HEK293 (cell line): ENCODE data around the gene GNGT1.

Experiments used
- CTCF ChIA-PET: fragments of 350-600 bp; formaldehyde crosslinking; extraction: SDS; loops from one replicate; lab custom pipeline; 2021; ENCODE audit warnings: antibody characterized with exemption; lab: Yijun Ruan, JAX
- POLR2A ChIA-PET: fragments of 300-600 bp; formaldehyde crosslinking; extraction: SDS; loops from one replicate; lab custom pipeline; 2020; ENCODE audit warnings: antibody characterized with exemption, inconsistent platforms; lab: Yijun Ruan, JAX
- H3K27ac ChIP-seq: fragments of 200-500 bp; sonication (Bioruptor generic); 2 replicates; pipeline ENCODE4 v1.5.1; 2014; ENCODE audit warnings: low read depth, low read length, control low read depth, inconsistent platforms; ENCODE audit errors: extremely low read depth
- H3K36me3 ChIP-seq, 2 experiments: fragments of 200-500 bp in 1 of 2; sonication (Bioruptor generic) in 1 of 2; 1 replicate in 1 of 2; 2 replicates in 1 of 2; pipeline ENCODE4 v1.5.1; 2014 to 2017; ENCODE audit warnings: inconsistent platforms in 2 of 2, low read length in 2 of 2; ENCODE audit not compliant: control insufficient read depth in 2 of 2, insufficient read depth in 1 of 2
- H3K4me1 ChIP-seq: fragments of 200-500 bp; sonication (Bioruptor generic); 2 replicates; pipeline ENCODE4 v1.5.1; 2014; ENCODE audit warnings: mild to moderate bottlenecking, low read length, inconsistent platforms; ENCODE audit not compliant: control insufficient read depth, insufficient read depth
- H3K4me3 ChIP-seq: 2 replicates; pipeline ENCODE4 v1.5.1; 2011; ENCODE audit warnings: low read depth, mild to moderate bottlenecking, control low read depth, low read length, moderate library complexity
- H3K9me3 ChIP-seq: fragments of 200-500 bp; sonication (Bioruptor generic); 2 replicates; pipeline ENCODE4 v1.5.1; 2014; ENCODE audit warnings: low read depth, low read length, inconsistent platforms; ENCODE audit not compliant: control insufficient read depth, insufficient read depth
- BCL11A ChIP-seq: fragments of 450-650 bp; formaldehyde crosslinking; IDR thresholded peaks from 2 replicates; pipeline ENCODE4 v1.5.1; 2016; ENCODE audit warnings: low read depth, missing biosample characterization, missing genetic modification characterization
- EGR2 ChIP-seq: fragments of 450-650 bp; formaldehyde crosslinking; IDR thresholded peaks from 2 replicates; pipeline ENCODE4 v1.5.1; 2016; ENCODE audit warnings: low read depth, missing biosample characterization, missing genetic modification characterization
- MZF1 ChIP-seq: fragments of 450-650 bp; formaldehyde crosslinking; IDR thresholded peaks from 2 replicates; pipeline ENCODE4 v1.5.1; 2017; ENCODE audit warnings: missing biosample characterization, missing genetic modification characterization, borderline replicate concordance
- SALL2 ChIP-seq: fragments of 450-650 bp; formaldehyde crosslinking; IDR thresholded peaks from 2 replicates; pipeline ENCODE4 v1.5.0; 2017; ENCODE audit warnings: missing biosample characterization, mild to moderate bottlenecking, missing genetic modification characterization, borderline replicate concordance
- SP2 ChIP-seq: fragments of 450-650 bp; formaldehyde crosslinking; IDR thresholded peaks from 2 replicates; pipeline ENCODE4 v1.5.1; 2016; ENCODE audit warnings: missing biosample characterization, missing genetic modification characterization
- TRIM28 ChIP-seq: IDR thresholded peaks from 2 replicates; pipeline ENCODE4 v1.6.1; 2011; ENCODE audit warnings: low read length, control low read depth, borderline replicate concordance
- ZEB2 ChIP-seq: fragments of 450-650 bp; formaldehyde crosslinking; IDR thresholded peaks from 2 replicates; pipeline ENCODE4 v1.5.1; 2016; ENCODE audit warnings: missing biosample characterization, missing genetic modification characterization
- ZFP3 ChIP-seq: fragments of 450-650 bp; formaldehyde crosslinking; IDR thresholded peaks from 2 replicates; pipeline ENCODE4 v1.5.1; 2016; ENCODE audit warnings: low read depth, missing biosample characterization, missing genetic modification characterization
- ZNF146 ChIP-seq: fragments of 450-650 bp; formaldehyde crosslinking; IDR thresholded peaks from 2 replicates; pipeline ENCODE4 v1.5.1; 2016; ENCODE audit warnings: missing biosample characterization, missing genetic modification characterization
- ZNF174 ChIP-seq: fragments of 450-650 bp; formaldehyde crosslinking; IDR thresholded peaks from 2 replicates; pipeline ENCODE4 v1.5.0; 2017; ENCODE audit warnings: missing biosample characterization, mild to moderate bottlenecking, missing genetic modification characterization
- ZNF221 ChIP-seq: fragments of 450-650 bp; formaldehyde crosslinking; IDR thresholded peaks from 2 replicates; pipeline ENCODE4 v1.5.1; 2017; ENCODE audit warnings: missing biosample characterization, missing genetic modification characterization, borderline replicate concordance
- ZNF292 ChIP-seq: fragments of 450-650 bp; formaldehyde crosslinking; IDR thresholded peaks from 2 replicates; pipeline ENCODE4 v1.5.1; 2016; ENCODE audit warnings: low read depth, missing biosample characterization, missing genetic modification characterization, borderline replicate concordance
- ZNF341 ChIP-seq: fragments of 450-650 bp; formaldehyde crosslinking; IDR thresholded peaks from 2 replicates; pipeline ENCODE4; 2016; ENCODE audit warnings: low read depth, missing biosample characterization, missing genetic modification characterization
- ZNF391 ChIP-seq: fragments of 450-650 bp; formaldehyde crosslinking; IDR thresholded peaks from 2 replicates; pipeline ENCODE4 v1.5.1; 2016; ENCODE audit warnings: low read depth, missing biosample characterization, missing genetic modification characterization, borderline replicate concordance
- ZNF394 ChIP-seq: fragments of 450-650 bp; formaldehyde crosslinking; IDR thresholded peaks from 2 replicates; pipeline ENCODE4 v1.5.1; 2016; ENCODE audit warnings: missing biosample characterization, missing genetic modification characterization, mild to moderate bottlenecking, moderate library complexity, borderline replicate concordance
- ZNF404 ChIP-seq: fragments of 450-650 bp; formaldehyde crosslinking; IDR thresholded peaks from 2 replicates; pipeline ENCODE4 v1.5.1; 2017; ENCODE audit warnings: missing biosample characterization, missing genetic modification characterization
- ZNF426 ChIP-seq: fragments of 450-650 bp; formaldehyde crosslinking; IDR thresholded peaks from 2 replicates; pipeline ENCODE4 v1.5.1; 2017; ENCODE audit warnings: missing biosample characterization, missing genetic modification characterization, mild to moderate bottlenecking, inconsistent platforms, moderate library complexity
- ZNF544 ChIP-seq: fragments of 450-650 bp; formaldehyde crosslinking; IDR thresholded peaks from 2 replicates; pipeline ENCODE4 v1.5.0; 2017; ENCODE audit warnings: missing biosample characterization, missing genetic modification characterization
- ZNF623 ChIP-seq: fragments of 450-650 bp; formaldehyde crosslinking; IDR thresholded peaks from 2 replicates; pipeline ENCODE4 v1.5.1; 2016; ENCODE audit warnings: missing biosample characterization, missing genetic modification characterization
- ZNF660 ChIP-seq: fragments of 450-650 bp; IDR thresholded peaks from 2 replicates; pipeline ENCODE4 v1.5.1; 2018; ENCODE audit warnings: missing biosample characterization, mild to moderate bottlenecking, missing genetic modification characterization
- ZNF664 ChIP-seq: fragments of 450-650 bp; formaldehyde crosslinking; IDR thresholded peaks from 2 replicates; pipeline ENCODE4 v1.5.1; 2016; ENCODE audit warnings: missing biosample characterization, missing genetic modification characterization
- ZNF701 ChIP-seq: fragments of 450-650 bp; formaldehyde crosslinking; IDR thresholded peaks from 2 replicates; pipeline ENCODE4 v1.5.1; 2016; ENCODE audit warnings: missing biosample characterization, missing genetic modification characterization
- ZNF785 ChIP-seq: fragments of 450-650 bp; formaldehyde crosslinking; IDR thresholded peaks from 2 replicates; pipeline ENCODE4 v1.5.1; 2016; ENCODE audit warnings: missing biosample characterization, missing genetic modification characterization
- ZNF792 ChIP-seq: fragments of 450-650 bp; formaldehyde crosslinking; IDR thresholded peaks from 2 replicates; pipeline ENCODE4 v1.5.1; 2016; ENCODE audit warnings: missing biosample characterization, missing genetic modification characterization
- ZSCAN30 ChIP-seq: fragments of 450-650 bp; IDR thresholded peaks from 2 replicates; pipeline ENCODE4 v1.5.1; 2018; ENCODE audit warnings: missing biosample characterization, mild to moderate bottlenecking, missing genetic modification characterization, moderate library complexity
- ZXDB ChIP-seq: fragments of 450-650 bp; formaldehyde crosslinking; IDR thresholded peaks from 2 replicates; pipeline ENCODE4 v1.5.1; 2016; ENCODE audit warnings: missing biosample characterization, missing genetic modification characterization

Gene GNGT1

GRCh38 chr7:93955304-93955703, 48.9 kb downstream of the GNGT1 start:
- CTCF ChIA-PET: no interaction called here
- POLR2A ChIA-PET: no interaction called here
- Histone ChIP-seq H3K27ac (no peak overlapping the region), H3K36me3 (no peaks in the 10 kb centered on the region), H3K4me3 (no peak overlapping the region), H3K4me1 (no peaks in the 10 kb centered on the region), H3K9me3 (no peaks in the 10 kb centered on the region)
- TF ChIP-seq ZNF146 (tag by site-specific recombination) (no peak), ZSCAN30 (tag by site-specific recombination) (no peak), TRIM28 (no peak), ZNF792 (tag by site-specific recombination) (no peak), ZFP3 (tag by site-specific recombination) (no peak), ZNF394 (tag by site-specific recombination) (no peak), MZF1 (tag by site-specific recombination) (no peak), ZNF660 (tag by site-specific recombination) (no peak), ZEB2 (tag by site-specific recombination) (no peak)

- no peaks in the 10 kb centered on the region for H3K36me3 ChIP-seq
- no peaks in the 10 kb centered on the region for H3K9me3 ChIP-seq
- H3K4me1 ChIP-seq: no peaks in the 10 kb centered on the region
- no peak overlapping the region for H3K27ac ChIP-seq
- H3K4me3 ChIP-seq: no peak overlapping the region
- CTCF ChIA-PET: no interaction called here
- TF ChIP-seq ZNF701 (tag by site-specific recombination): no peak
- POLR2A ChIA-PET: no interaction called here
These were observed 51.4 kb downstream of the GNGT1 start for GRCh38 chr7:93957767-93958166.

GRCh38 chr7:93958216-93958615, 51.8 kb downstream of the GNGT1 start:
- Histone ChIP-seq H3K4me3 (no peak overlapping the region), H3K27ac (no peak overlapping the region), H3K4me1 (no peaks in the 10 kb centered on the region), H3K36me3 (no peaks in the 10 kb centered on the region), H3K9me3 (no peaks in the 10 kb centered on the region)
- ChIA-PET CTCF (no interaction called here), POLR2A (no interaction called here)
- TF ChIP-seq SP2 (tag by site-specific recombination) (no peak), ZNF785 (tag by site-specific recombination) (no peak), ZXDB (tag by site-specific recombination) (no peak), ZNF292 (tag by site-specific recombination) (no peak), ZNF623 (tag by site-specific recombination) (no peak), ZNF391 (tag by site-specific recombination) (no peak), ZNF404 (no peak), ZNF426 (tag by site-specific recombination) (no peak), ZNF341 (tag by site-specific recombination) (no peak), SALL2 (no peak), BCL11A (tag by site-specific recombination) (no peak), ZNF664 (tag by site-specific recombination) (no peak), ZNF221 (tag by site-specific recombination) (no peak), EGR2 (tag by site-specific recombination) (no peak), ZNF174 (no peak), ZNF544 (tag by site-specific recombination) (no peak)
